CD4-positive, alpha-beta T cell treated with Interleukin-6 for 4 hours (primary cell): Measurements from ENCODE around the gene SLC43A1.
A peak's percentile ranks its signal among the peaks of the same experiment; 100 is the strongest.

Experiments
- DNase-seq: peaks from one replicate; pipeline ENCODE4 v3.0.0-alpha.2; 2020; ENCODE audit warnings: mixed read lengths

Gene SLC43A1

GRCh38 chr11:57527056-57527631 is 11.6 kb upstream of the SLC43A1 start:
- DNase-seq: peak; percentile 82

GRCh38 chr11:57523419-57523818 is 7.9 kb upstream of the SLC43A1 start:
- DNase-seq: no peak

DNA sequence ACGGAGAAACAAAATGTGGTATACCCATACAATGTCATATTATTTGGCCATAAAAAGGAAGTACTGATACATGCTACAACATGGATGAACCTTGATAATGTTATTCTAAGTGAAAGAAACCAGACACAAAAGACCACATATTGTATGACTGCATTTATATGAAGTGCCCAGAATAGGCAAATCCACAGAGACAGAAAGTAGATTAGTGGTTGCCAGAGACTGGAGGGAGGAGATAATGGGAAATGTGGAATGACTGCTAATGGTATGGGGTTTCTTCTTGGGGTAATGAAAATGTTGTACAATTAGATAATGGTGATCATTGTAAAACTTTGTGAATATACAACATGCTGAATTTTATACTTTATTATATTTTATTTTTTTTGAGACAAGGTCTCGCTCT is 5.6 kb upstream of the SLC43A1 start:
- DNase-seq: no peak

GRCh38 chr11:57516061-57516443 is 550 bp upstream of the SLC43A1 start:
- no peak for DNase-seq

GRCh38 chr11:57514538-57515331 is 767 bp downstream of the SLC43A1 start:
- peak; percentile 67 for DNase-seq

GRCh38 chr11:57513911-57514537 is 1.5 kb downstream of the SLC43A1 start:
- peak; percentile 49 for DNase-seq

DNA sequence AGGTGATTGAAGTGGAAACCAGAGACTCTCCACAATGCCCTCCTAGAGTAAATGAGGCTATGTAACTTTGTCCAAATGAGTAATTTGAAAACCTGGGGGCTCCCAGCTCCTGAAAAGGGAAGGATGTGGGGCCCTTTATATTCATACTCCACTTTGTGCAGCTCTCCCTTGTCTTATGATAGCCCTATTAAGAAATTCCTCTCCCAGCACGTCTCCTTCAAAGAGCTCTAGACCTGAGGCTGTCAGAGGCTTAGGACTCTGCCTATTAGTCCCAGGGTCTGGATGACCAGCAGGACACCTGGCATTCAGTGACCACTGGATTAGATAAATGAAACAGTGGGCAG is 2.1 kb downstream of the SLC43A1 start:
- DNase-seq: no peak

DNA sequence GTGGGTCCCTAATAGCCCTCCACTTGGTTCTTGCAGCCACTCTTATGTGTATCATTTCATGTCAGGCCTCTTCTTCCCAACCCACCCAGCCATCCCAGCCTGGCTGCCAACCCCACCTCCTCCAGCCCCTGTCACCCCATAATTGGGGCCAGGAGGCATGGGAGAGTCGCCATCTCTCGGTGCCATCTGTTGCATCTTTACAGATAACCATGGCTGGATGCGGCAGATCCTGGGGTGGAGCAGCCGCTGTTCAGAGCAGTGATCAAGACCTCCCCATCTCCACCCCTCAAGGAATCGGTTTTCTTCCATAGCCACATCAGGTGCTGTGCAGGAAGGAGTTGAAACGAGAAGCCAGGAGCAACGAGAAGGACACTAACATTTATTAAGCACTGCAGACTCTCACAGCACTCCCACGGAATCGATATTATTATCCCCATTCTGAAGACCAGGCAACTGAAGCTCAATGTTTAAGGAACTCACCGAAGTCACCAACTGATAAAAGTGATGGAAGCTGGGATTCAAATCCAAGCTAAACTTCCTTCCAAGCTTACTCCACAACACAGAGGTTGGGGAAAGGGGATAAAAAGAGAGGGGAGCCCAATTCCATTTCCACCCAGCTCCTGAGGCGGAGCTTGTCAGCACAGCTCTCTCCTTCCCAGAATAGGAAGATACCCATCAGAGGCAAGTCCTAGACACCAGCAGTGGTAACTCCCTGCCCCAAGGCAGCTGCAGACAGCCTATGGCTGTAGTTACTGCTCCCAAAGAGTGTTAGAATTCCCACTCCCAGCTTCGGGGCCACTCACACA is 2.7 kb downstream of the SLC43A1 start:
- no peak for DNase-seq

GRCh38 chr11:57511741-57512430 is 3.6 kb downstream of the SLC43A1 start:
- DNase-seq: peak; percentile 10

GRCh38 chr11:57508341-57509170 is 6.9 kb downstream of the SLC43A1 start:
- no peak for DNase-seq

DNA sequence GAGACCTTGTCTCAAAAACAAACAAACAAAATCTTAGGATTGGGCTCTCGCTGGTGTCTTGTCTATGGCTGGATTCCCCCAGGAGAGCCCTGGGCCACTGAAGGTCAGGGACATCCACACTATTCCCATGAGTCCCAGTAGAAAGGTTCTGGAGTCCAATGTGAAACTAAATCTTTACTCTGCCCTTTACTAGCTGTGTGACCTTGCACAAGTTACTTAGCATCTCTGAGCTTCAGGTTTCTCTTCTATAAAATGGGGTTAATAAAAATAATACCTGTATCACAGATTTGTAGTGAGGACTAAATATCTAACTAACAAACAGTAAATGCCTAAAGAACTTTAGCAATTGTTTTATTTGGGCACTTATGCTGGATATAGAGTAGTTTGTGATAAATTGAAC is 9.0 kb downstream of the SLC43A1 start:
- DNase-seq: no peak

DNA sequence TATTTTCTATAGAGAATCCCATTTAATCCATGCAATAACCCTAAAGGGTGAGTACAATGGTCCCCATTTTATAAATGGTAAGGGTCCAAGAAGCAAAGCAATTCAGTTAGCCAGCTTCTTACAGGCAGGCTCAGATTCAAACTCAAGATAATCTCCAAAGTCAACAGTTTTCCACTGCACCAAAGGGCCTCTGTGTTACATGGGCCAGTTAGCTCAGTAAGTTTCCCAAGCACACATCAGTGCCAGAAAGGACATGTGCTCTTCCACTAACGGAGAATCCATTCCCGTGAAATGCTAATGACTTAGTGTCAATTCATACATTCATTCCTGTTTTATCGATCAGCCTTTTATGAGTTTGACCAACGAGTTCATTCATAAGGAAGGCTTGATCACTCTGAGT is 11.0 kb downstream of the SLC43A1 start:
- no peak for DNase-seq

DNA sequence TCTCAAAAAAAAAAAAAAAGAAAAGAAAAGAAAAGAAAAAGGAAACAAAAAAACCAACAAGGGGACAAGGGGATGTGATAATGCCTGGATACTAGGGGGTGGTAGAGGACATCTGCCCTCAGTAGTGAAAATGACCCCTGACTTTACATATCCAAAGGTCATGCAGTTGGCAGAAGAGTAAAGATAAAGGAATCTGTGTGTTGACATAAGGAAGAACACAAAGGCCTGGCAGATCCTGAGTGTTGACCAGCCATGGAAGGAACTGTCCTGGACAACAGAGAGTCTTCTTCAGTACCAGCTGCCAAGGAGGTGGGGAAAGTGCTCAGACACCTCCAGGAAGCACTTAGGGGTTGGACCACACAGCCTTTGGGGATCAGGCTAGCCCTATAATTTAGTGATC is 12.6 kb downstream of the SLC43A1 start:
- DNase-seq: no peak

- DNase-seq: no peak
Measured at GRCh38 chr11:57502376-57502775, 13.1 kb downstream of the SLC43A1 start.

- DNase-seq: no peak
Measured at GRCh38 chr11:57501953-57502352, 13.5 kb downstream of the SLC43A1 start.

DNA sequence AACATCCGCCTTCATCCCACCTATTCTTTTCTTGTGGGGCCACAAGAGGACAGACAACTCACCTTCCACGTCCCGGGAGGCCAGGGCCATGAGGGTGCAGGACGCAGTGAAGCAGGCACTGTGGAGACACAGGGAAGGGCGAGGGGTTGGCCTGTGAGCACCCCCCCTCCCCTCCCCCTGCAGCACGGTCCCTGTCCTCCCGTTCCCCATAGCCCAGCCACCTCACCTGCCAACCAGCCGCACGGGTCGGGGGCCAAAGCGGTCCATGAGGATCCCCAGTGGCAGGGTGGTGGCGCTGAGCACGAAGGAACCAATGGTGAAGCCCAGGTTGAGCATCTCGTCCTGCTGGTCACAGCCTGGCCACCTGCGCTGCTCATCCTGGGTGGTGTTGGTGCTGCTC is 14.6 kb downstream of the SLC43A1 start:
- DNase-seq: no peak

DNA sequence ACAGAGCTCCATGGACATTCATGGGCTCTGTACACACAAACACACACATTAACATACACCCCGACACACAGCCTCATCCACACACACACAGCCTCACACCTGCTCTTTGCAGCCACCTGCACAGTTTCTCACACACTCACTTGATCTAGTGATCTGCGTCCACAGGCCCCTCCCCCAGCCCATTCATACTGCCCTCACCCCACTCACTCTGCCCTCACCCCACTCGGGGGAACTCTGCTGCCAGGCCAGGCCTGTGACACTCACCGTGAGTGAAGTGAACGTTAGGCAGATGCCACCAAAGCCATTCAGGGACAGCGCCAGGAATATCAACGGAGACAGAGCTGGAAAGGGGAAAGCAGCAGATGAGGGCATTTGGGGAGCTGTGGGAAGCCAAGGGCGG is 15.0 kb downstream of the SLC43A1 start:
- DNase-seq: no peak

DNA sequence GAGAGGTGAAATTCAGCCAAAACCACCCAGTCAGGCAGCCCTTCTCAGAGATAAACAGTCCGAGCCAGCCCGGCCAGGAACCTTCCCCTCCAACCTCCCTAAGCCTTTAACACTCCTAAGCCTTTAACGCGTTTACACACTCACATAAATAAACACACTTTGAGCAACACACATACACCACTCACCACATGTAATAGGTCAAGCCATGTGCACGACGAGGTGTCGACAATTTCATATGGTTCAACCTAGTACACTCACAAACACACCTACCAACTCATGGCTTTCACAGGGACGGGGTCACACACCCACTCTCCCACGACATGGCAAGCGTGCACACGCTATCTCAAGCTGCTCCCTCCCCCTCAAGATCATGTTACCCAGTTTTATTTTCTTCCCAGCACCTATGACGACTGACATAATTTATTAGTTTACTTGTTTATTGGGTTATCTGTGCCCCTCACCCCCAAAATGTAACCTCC is 15.5 kb downstream of the SLC43A1 start:
- no peak for DNase-seq

DNA sequence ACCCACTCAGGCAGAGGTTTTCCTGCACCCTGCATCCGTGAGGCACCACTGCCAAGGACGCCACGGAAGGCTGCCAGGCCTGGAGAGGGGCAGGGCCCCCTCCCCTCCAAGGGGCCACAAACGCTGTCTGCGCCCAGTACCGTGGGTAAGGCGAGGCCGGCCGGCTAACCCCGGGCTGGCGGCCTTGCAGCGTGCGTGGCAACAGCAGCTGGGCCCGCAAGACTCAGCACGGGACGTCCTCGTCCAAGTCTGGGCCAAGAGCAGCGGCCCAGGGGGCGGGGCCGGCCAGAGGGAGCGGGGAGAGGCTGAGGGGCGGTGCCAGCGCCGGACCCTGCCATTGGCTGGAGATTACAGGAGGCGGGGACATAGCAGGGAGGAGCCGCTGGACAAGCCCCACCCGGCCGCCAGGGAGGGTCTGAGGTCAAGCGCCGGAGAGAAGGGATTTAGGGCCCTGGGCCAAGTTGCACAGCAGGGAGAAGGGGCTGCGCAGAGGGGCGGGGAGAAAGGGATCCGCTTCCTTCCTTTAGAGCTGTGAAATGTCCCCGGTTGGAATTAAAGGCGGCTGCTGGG is 16.0 kb downstream of the SLC43A1 start:
- DNase-seq: peak; percentile 45

DNA sequence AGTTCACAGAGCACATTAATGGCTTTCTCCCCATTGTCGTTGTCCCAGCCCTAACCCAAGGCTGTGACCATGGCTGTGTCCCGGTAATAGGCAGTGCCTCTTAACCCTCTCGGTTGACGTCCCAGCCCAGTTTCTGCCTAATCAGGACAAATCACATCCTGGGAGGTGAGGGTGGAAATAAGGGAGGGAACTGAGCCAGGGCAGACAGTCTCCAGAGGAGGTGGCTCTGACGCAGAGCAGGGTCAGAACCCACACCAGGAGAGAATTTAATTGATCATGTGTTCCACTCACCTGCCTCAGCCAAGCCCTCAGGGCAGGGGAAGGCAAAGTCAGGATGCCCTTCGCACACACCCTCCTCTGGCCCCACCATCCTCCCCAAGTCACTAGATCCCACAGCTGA is 17.0 kb downstream of the SLC43A1 start:
- DNase-seq: no peak
